K562 (cell line): ENCODE data around the gene GFOD2. TPM values are rescaled to one million over a fixed set of nuclear protein-coding genes. Genes with fewer than 3 reads are reported as not detected.

ENCODE experiments used
- CHAMP1 ChIP-seq: fragments of 450-650 bp; IDR thresholded peaks from 2 replicates; pipeline ENCODE4 v1.6.1; 2016; ENCODE audit warnings: mild to moderate bottlenecking
- KAT8 ChIP-seq: fragments of 450-650 bp; IDR thresholded peaks from 2 replicates; pipeline ENCODE4 v1.6.1; 2016; ENCODE audit warnings: low read depth, mild to moderate bottlenecking
- SMARCA4 ChIP-seq: fragments of 450-650 bp; IDR thresholded peaks from 2 replicates; pipeline ENCODE4 v1.6.1; 2016
- WHSC1 ChIP-seq: IDR thresholded peaks from one replicate; pipeline ENCODE4 v1.6.1; 2012; ENCODE audit warnings: low read length, control low read depth, inconsistent platforms
- ZBED1 ChIP-seq: IDR thresholded peaks from 2 replicates; pipeline ENCODE4 v1.6.1; 2014
- ZFP36 ChIP-seq: fragments of 150-350 bp; IDR thresholded peaks from 2 replicates; pipeline ENCODE4 v1.6.1; 2018; ENCODE audit warnings: low read length, low read depth; ENCODE audit not compliant: partially characterized antibody
- ZNF318 ChIP-seq, 2 experiments: fragments of 450-650 bp; IDR thresholded peaks; 2 replicates each; pipeline ENCODE4 v1.6.1; 2016; ENCODE audit warnings: mild to moderate bottlenecking in 2 of 2, borderline replicate concordance in 1 of 2, low read depth in 1 of 2, moderate library complexity in 1 of 2
- ZNF830 ChIP-seq: fragments of 250-450 bp; sonication (Bioruptor Pico); IDR thresholded peaks from 2 replicates; pipeline ENCODE4 v1.5.0; 2021; ENCODE audit warnings: mild to moderate bottlenecking
- polyA plus RNA-seq, 8 experiments: library from polyadenylated mRNA; depleted of rRNA in 4 of 8; stranded (reverse) in 5 of 8; unstranded in 3 of 8; fragments of >200 nt; fragmentation: Nextera tagmentation in 2 of 8; fragmentation: Illumina TruSeq in 1 of 8; extraction: Ambion mirVana in 2 of 8; extraction: Trizol in 1 of 8; gene quantifications; 2 replicates each; pipeline versions ENCODE4 v1.2.1 to v1.2.3, GENCODE V29; 2011 to 2014; ENCODE audit warnings: inconsistent platforms in 1 of 8, missing spikeins in 1 of 8
- total RNA-seq, 7 experiments: library from RNA; depleted of rRNA in 6 of 7; stranded (reverse); fragments of >200 nt in 6 of 7; fragmentation: Illumina TruSeq in 2 of 7; extraction: Trizol in 2 of 7; gene quantifications; 2 replicates each; pipeline versions ENCODE4 v1.2.1 to v1.2.3, GENCODE V29; 2011 to 2021; ENCODE audit warnings: low replicate concordance in 1 of 7

Gene GFOD2
- total and polyA plus RNA-seq, 9 of the 15 experiments (the other 6 are each of a cell fraction or from before 2014, with no cell fraction given): 1.9 to 15.8 (median 11.1) TPM

GRCh38 chr16:67719048-67719777, at the start of gene GFOD2 (continued):
- no peak for TF ChIP-seq ZNF318 (IDR thresholded peaks at IDR 0.05; ENCODE audit: borderline replicate concordance in 1 of 2, low read depth in 1 of 2)
- TF ChIP-seq ZBED1: no peak
- TF ChIP-seq CHAMP1: no peak
- no peak for TF ChIP-seq ZFP36
- TF ChIP-seq ZNF830: no peak
- no peak for TF ChIP-seq KAT8
- TF ChIP-seq WHSC1: no peak
- TF ChIP-seq SMARCA4: no peak
